ENCODE results near the gene PUM1.

GRCh38 chr1:31005198-31005597 lies 60.3 kb downstream of the PUM1 start:
- TF ChIP-seq CTCF (IDR thresholded peaks at IDR 0.05; ENCODE audit: low read depth, low read length, missing input control) (no peak), RAD21 (IDR thresholded peaks at IDR 0.05) (no peak), MAX (IDR thresholded peaks at IDR 0.05) (no peak), TAF1 (conservative IDR thresholded peaks at IDR 0.05) (no peak), YY1 (IDR thresholded peaks at IDR 0.05) (no peak), FOXA1 (IDR thresholded peaks at IDR 0.05) (no peak), GABPA (IDR thresholded peaks at IDR 0.05 in 1 of 2, conservative IDR thresholded peaks at IDR 0.05 in 1 of 2) (no peak), REST (IDR thresholded peaks at IDR 0.05) (no peak), ATF3 (IDR thresholded peaks at IDR 0.05) (no peak), SP1 (IDR thresholded peaks at IDR 0.05) (no peak), RXRA (IDR thresholded peaks at IDR 0.05) (no peak), HNF4G (IDR thresholded peaks at IDR 0.05) (no peak), ZBTB33 (IDR thresholded peaks at IDR 0.05) (no peak), JUND (IDR thresholded peaks at IDR 0.05) (no peak)
